H1 (cell line): Measurements from ENCODE around the gene MIPEP. TPM values are rescaled to one million over a fixed set of nuclear protein-coding genes. Genes with fewer than 3 reads are reported as not detected.

Experiments
- CREB1 ChIP-seq: IDR thresholded peaks from 2 replicates; pipeline ENCODE4 v1.6.1; 2012; ENCODE audit warnings: inconsistent platforms
- EP300 ChIP-seq, 2 experiments: IDR thresholded peaks; 1 replicate in 1 of 2; 2 replicates in 1 of 2; pipeline ENCODE4 v1.6.1; 2011 to 2012; ENCODE audit warnings: low read depth in 2 of 2, low read length in 2 of 2, mild to moderate bottlenecking in 2 of 2, borderline replicate concordance in 1 of 2, inconsistent platforms in 1 of 2, moderate library complexity in 1 of 2
- GTF2F1 ChIP-seq: IDR thresholded peaks from 2 replicates; pipeline ENCODE4 v1.6.1; 2012; ENCODE audit warnings: low read depth, low read length, improper control_type of control experiment, borderline replicate concordance
- POLR2AphosphoS5 ChIP-seq: IDR thresholded peaks from 2 replicates; pipeline ENCODE4 v1.6.1; 2011; ENCODE audit warnings: low read depth, low read length
- SIX5 ChIP-seq: IDR thresholded peaks from 2 replicates; pipeline ENCODE4 v1.6.1; 2011; ENCODE audit warnings: mild to moderate bottlenecking, low read depth, low read length
- polyA plus RNA-seq, 7 experiments: library from polyadenylated mRNA; depleted of rRNA in 3 of 7; stranded (reverse) in 5 of 7; unstranded in 2 of 7; fragments of >200 nt in 5 of 7; fragments of 200-250 nt in 2 of 7; gene quantifications; 1 replicate in 5 of 7; 2 replicates in 1 of 7; 4 replicates in 1 of 7; pipeline versions ENCODE4 v1.2.1 to v1.2.3, GENCODE V29; 2011 to 2013; ENCODE audit warnings: missing spikeins in 2 of 7, mixed read lengths in 2 of 7
- total RNA-seq: library from RNA; stranded (reverse); fragmentation: NEBNext Ultra II Directional; extraction: Animal tissue kit (Norgen Biotek cat#: 25700); gene quantifications from 2 replicates; pipeline ENCODE4 v1.2.1, GENCODE V29; 2021

The MIPEP gene
- total and polyA plus RNA-seq, 2 of the 8 experiments (the other 6 are each of a cell fraction or from before 2014, with no cell fraction given): 24.0 to 24.2 TPM

DNA sequence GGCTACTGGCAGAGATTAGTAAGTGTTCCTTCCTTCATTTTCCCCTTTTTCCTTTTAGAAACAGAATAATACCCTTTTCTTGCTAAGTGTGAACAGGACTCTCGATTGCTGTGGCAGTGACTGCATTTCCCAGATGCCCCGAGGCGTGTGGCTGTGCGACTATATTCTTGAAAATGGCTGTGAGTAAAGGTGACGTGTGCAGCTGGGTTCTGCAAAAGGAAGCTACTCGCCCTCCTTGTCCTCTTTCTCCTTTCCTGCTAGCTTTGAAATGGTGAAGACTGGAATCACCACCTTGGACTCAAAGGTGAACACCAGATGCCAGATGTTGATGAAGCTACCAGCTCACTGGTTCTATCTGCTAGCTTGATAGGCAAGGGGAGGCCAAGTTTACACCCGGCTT is 121.4 kb downstream of the MIPEP start (continued):
- TF ChIP-seq CREB1 (no peak), GTF2F1 (no peak), EP300 (IDR thresholded peaks at IDR 0.05; ENCODE audit: borderline replicate concordance in 1 of 2, low read depth in 2 of 2, low read length in 2 of 2) (no peak), POLR2AphosphoS5 (no peak), SIX5 (no peak)
